Activated naive CD4-positive, alpha-beta T cell treated with anti-CD3 and anti-CD28 coated beads, Interleukin-2, amount 50 U/mL, for 16 hours (primary cell): Measurements from ENCODE around the gene ATP5F1D.

Experiments used
- DNase-seq: peaks from one replicate; pipeline ENCODE4 v3.0.0-alpha.2; 2020

ATP5F1D gene

GRCh38 chr19:1271528-1272422 is 30.2 kb downstream of the ATP5F1D start:
- no peak for DNase-seq

DNA sequence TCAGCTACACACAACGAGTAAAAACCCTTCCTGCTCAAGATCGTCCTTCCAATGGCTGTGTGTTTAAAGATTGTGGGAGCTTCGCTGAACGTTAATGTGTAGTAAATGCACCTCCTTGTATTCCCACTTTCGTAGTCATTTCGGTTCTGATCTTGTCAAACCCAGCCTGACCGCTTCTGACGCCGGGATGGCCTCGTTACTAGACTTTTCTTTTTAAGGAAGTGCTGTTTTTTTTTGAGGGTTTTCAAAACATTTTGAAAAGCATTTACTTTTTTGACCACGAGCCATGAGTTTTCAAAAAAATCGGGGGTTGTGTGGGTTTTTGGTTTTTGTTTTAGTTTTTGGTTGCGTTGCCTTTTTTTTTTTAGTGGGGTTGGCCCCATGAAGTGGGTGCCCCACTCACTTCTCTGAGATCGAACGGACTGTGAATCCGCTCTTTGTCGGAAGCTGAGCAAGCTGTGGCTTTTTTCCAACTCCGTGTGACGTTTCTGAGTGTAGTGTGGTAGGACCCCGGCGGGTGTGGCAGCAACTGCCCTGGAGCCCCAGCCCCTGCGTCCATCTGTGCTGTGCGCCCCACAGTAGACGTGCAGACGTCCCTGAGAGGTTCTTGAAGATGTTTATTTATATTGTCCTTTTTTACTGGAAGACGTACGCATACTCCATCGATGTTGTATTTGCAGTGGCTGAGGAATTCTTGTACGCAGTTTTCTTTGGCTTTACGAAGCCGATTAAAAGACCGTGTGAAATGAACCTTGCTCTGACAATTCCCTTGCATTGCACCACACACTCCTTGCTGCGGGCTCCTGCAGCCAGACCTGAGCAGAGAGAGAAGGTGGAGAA is 31.1 kb downstream of the ATP5F1D start:
- DNase-seq: no peak

- no peak for DNase-seq
Measured at GRCh38 chr19:1273263-1274041, 31.9 kb downstream of the ATP5F1D start.

DNA sequence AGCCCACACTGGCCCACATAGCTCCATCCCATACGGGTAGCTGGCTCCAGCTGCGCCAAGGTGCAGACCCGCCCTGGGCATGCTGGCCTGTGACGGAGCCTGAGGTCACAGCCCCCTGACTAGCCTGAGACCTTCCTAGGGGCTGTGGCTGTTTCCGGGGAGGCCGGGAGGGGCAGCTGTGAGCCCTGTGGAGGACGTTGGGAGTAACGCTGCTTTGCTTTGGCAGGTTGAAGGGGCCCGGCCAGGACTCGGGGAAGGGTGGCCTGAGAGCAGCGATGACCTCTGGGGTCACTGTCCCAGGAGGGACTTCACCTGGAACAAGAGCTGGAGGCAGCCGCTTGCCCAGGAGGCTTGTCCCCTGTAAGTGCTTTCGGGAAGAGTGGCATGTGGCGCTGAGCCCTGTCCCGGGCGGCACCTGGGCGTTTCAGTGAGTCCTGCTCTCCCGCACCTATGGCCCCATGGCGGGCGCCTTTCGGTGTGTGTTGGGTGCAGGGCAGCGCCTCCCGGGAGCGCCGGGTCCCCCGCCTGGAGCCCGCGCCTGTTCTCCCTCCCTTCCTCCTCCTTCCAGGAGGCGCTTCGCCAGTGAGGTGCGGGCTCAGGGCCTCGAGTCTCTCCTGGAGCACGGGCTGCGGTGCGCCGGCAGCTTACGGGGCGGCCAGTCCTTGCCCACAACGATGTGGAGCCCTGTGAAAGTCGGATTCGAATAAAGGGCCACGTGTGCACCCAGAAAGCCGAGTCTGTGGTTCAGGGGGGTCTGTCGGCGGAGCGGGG is 32.7 kb downstream of the ATP5F1D start:
- no peak for DNase-seq

DNA sequence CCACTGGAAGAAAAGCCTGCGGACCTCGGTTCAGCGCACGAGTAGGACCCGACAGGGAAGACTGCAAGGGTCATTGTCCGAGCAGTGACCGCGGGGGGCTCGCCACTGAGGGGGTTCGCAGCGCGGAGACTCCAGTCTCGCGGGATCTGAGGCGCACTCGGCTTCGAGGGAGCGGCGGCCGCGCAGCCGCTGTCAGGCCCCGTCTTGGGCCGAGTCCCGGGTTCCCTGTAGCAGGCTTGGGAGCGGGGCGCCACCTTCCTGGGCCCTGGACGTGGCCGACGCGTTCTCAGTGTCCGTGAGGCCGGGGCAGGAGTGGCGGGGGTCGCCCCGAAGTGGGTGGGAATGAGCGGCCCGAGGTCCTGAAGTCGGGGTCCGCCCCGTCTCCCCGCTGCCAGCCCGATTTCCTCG is 33.3 kb downstream of the ATP5F1D start:
- no peak for DNase-seq

GRCh38 chr19:1275260-1275975 is 33.9 kb downstream of the ATP5F1D start, which contains the start of gene FAM174C:
Gene FAM174C (plus strand): TSS chr19:1275530. CDS start chr19:1275550, 20 bp downstream.
- peak; percentile 95 for DNase-seq

DNA sequence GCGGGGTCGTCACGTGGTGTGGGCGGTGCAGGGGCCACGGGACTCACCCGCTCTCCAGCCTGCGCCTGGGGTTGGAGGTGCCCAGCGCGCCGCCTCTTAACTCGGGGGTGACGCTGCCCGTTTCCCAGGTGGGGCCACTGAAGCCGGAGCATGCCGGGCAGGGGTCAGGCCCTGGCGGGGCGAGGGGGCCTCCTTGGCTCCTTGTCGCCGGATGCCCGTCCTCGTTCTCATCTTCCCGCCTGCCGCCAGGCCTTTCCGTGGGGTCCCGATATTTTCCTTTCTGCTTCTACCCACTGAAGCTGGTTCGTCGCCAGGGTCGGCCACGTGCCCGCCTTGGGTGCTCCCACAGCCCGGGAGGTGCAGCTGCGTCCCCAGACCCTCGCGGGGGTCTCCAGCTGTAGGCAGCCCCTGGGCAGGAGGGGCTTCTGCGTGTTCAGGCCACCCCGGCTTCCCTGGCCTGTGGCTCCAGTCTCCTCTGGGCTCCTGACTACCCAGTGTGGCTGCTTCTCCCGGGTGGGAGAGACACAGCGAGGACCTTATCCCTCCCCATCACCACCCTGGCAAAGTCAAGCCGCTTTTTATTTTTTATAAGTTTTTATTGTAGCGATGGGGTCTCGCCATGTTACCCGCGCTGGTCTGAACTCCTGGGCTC is 34.6 kb downstream of the ATP5F1D start:
- no peak for DNase-seq

DNA sequence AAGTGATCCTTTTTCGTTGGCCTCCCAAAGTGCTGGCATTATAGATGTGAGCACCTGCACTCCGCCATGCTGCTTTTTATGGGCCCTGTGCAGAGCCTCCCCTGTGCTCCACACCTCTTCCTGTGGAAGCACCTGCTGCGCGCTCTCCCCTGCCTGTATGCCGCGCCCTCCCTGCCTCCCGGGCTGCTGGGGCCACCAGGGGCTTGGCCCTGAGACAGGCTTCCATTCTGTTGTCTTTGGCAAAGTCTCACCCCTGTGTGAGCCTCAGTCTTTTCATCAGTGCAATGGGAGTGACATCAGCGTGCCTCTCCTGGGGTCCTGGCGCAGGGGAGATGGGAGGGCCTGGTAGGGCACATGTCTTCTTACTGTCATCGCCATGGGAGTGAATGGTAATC is 35.1 kb downstream of the ATP5F1D start:
- peak; percentile 58 for DNase-seq

DNA sequence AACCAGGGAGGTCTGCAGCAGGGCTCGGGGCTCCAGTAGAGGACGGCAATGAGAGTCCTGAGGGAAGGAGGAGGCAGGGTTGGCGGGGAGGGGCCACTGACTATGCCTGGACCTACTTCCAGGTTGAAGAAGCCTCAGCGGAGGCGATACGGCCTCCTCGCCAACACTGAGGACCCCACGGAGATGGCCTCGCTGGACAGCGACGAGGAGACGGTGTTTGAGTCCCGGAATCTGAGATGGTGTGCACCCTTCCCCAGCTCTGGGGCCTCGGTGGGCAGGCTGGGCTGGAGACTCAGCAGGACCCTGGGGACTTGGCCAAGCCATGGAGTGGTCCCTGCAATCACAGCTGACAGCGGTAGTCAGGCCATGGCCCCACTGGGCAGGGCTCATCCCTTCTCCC is 35.5 kb downstream of the ATP5F1D start:
- no peak for DNase-seq

GRCh38 chr19:1278074-1278473 is 36.5 kb downstream of the ATP5F1D start:
- no peak for DNase-seq

- no peak for DNase-seq
Measured at GRCh38 chr19:1278713-1279660, 37.4 kb downstream of the ATP5F1D start.

- peak; percentile 78 for DNase-seq
Measured at GRCh38 chr19:1279782-1280341, 38.3 kb downstream of the ATP5F1D start.

GRCh38 chr19:1280636-1281568 is 39.4 kb downstream of the ATP5F1D start:
- no peak for DNase-seq

DNA sequence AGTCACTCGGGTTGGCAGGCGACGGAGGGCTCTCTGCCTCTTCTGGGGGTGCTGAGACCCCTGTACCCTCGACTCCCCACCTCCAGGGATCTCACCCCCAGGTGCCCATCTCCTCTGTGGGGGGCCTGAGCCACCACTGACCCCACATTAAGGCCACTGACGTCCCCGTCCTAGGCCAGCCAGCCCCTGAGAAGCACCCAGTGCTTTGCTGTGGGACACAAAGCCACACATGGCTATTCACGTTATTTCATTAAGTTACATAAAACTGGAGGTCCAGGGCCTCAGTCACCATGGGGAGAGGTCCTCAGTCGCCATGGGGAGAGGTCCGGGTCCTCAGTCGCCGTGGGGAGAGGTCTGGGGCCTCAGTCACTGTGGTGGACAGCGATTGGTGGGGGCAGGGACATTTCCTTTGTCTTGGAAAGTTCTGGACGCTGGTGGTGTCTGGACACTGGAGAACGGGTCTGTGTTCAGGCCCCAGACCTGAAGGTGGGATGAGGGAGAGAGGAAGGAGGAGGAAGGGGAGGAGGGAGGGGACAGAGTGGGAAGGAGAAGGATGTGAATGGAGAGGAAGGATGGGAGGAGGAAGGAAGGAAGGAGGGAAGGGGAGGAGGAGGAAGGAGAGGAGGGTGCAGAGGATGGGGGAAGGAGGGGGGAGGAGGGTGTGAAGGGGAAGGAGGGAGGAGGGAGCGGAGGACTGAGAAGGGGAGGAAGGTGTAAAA is 40.2 kb downstream of the ATP5F1D start:
- DNase-seq: no peak

GRCh38 chr19:1282588-1283206 is 41.1 kb downstream of the ATP5F1D start:
- DNase-seq: no peak

- DNase-seq: no peak
Measured at GRCh38 chr19:1283207-1283916, 41.8 kb downstream of the ATP5F1D start.
